Erythroblast (primary cell): ENCODE results near the gene LHX6.

Experiments
- GATA1 ChIP-seq: IDR thresholded peaks from 2 replicates; pipeline ENCODE4 v1.6.1; 2011; ENCODE audit warnings: low read depth, mild to moderate bottlenecking, control low read depth, low read length, moderate library complexity
- POLR2A ChIP-seq: IDR thresholded peaks from 2 replicates; pipeline ENCODE4 v1.6.1; 2011; ENCODE audit warnings: mild to moderate bottlenecking, low read length

GRCh38 chr9:122217640-122218039 lies 11.1 kb downstream of the LHX6 start:
- TF ChIP-seq POLR2A, result no peak
- no peak for TF ChIP-seq GATA1
